Aorta (tissue), 5 donors: Measurements from ENCODE around the gene FER1L5. TPM values are rescaled to one million over a fixed set of nuclear protein-coding genes. Genes with fewer than 3 reads are reported as not detected.

ENCODE experiments used
- ATAC-seq: fragments of 200-7000 bp; cut with Tn5 transposase; one replicate; pipeline ENCODE4 v1.9.1; 2022; ENCODE audit warnings: moderate library complexity; ENCODE audit not compliant: low FRiP score
- DNase-seq, 2 donors: peaks; one replicate each; pipeline ENCODE4 v3.0.0-alpha.2; 2020
- H3K27ac ChIP-seq, 2 donors: one replicate each; pipeline ENCODE4 v1.5.1; 2013; ENCODE audit warnings: low read length in 2 of 2, mild to moderate bottlenecking in 2 of 2, moderate library complexity in 2 of 2, control low read depth in 1 of 2, inconsistent platforms in 1 of 2, low read depth in 1 of 2
- H3K27me3 ChIP-seq, 2 donors: one replicate each; pipeline ENCODE4 v1.6.1; 2013; ENCODE audit warnings: control low read depth in 1 of 2, low read length in 1 of 2, mild to moderate bottlenecking in 1 of 2, moderate library complexity in 1 of 2; ENCODE audit not compliant: insufficient read depth in 2 of 2, control insufficient read depth in 1 of 2
- H3K36me3 ChIP-seq, 2 donors: one replicate each; pipeline ENCODE4 v1.6.1; 2013; ENCODE audit warnings: control low read depth in 1 of 2, low read length in 1 of 2, mild to moderate bottlenecking in 1 of 2; ENCODE audit not compliant: insufficient read depth in 2 of 2, control insufficient read depth in 1 of 2
- H3K4me1 ChIP-seq, 2 donors: one replicate each; pipeline ENCODE4 v1.6.1; 2013; ENCODE audit warnings: low read length in 2 of 2, control low read depth in 1 of 2, mild to moderate bottlenecking in 1 of 2, moderate library complexity in 1 of 2; ENCODE audit not compliant: insufficient read depth in 2 of 2, control insufficient read depth in 1 of 2
- H3K4me3 ChIP-seq, 2 donors: one replicate each; pipeline ENCODE4 v1.5.1; 2013; ENCODE audit warnings: low read length in 2 of 2, control low read depth in 1 of 2, mild to moderate bottlenecking in 1 of 2
- H3K9me3 ChIP-seq: one replicate; pipeline ENCODE4 v1.6.1; 2013; ENCODE audit warnings: mild to moderate bottlenecking, low read length; ENCODE audit not compliant: control insufficient read depth
- intact Hi-C, 2 donors: fragments of 100-400 bp; cut with DNase I; formaldehyde crosslinking; loops; one replicate each; pipeline versions ENCODE4 v1.14.2 to v1.15.0; 2022
- polyA plus RNA-seq, 2 donors: library from polyadenylated mRNA; stranded (reverse); fragments of 200-250 nt; gene quantifications; one replicate each; pipeline ENCODE4 v1.2.3, GENCODE V29; 2013
- total RNA-seq, 2 donors: library from RNA; stranded (reverse); fragmentation: NEBNext Ultra II Directional; extraction: Animal tissue kit (Norgen Biotek cat#: 25700); gene quantifications; one replicate each; pipeline ENCODE4 v1.2.1, GENCODE V29; 2021
- donor health status: healthy with polysubstance abuse.
- donor health status: Bipolar disorder and iron deficiency.
- donor health status: DM: no; HTN: no; CAD: no.
- donor health status: DM: no; HTN: no; CAD: no.
- donor health status: DM: yes; HTN: yes; CAD: no.

Gene FER1L5
- total and polyA plus RNA-seq, 4 donors = 0.05 to 0.42 (median 0.10) TPM; not detected in 1

- intact Hi-C loops = no loop called here
- Histone ChIP-seq H3K9me3 (no peaks in the 10 kb centered on the region), H3K4me3 (no peak overlapping the region), H3K36me3 (no peaks in the 10 kb centered on the region), H3K27me3 (no peaks in the 10 kb centered on the region), H3K4me1 (no peaks in the 10 kb centered on the region), H3K27ac (no peak overlapping the region)
- DNase-seq (no peak), ATAC-seq (no peak)
These were observed 111.8 kb downstream of the FER1L5 start for GRCh38 chr2:96754317-96754716.

Other genes starting within 250 kb of the FER1L5 start
- gene NEURL3, start 137.4 kb upstream of the FER1L5 start, total RNA-seq = under 1 TPM in 1 of 2 donors, not detected in 1; 0.33 TPM
- under 1 TPM in 1 of 2 donors, not detected in 1; 0.75 TPM for gene NEURL3, start 137.4 kb upstream of the FER1L5 start, polyA plus RNA-seq
- gene ARID5A, start 106.0 kb upstream of the FER1L5 start, total RNA-seq = 100 to 1,000 TPM; 107 to 257 TPM
- gene ARID5A, start 106.0 kb upstream of the FER1L5 start, polyA plus RNA-seq = 100 to 1,000 TPM in 1 of 2 donors, 10 to 100 TPM in 1; 51.5 to 264 TPM
- gene KANSL3, start 4.5 kb upstream of the FER1L5 start, total RNA-seq = 10 to 100 TPM; 49.9 to 63.0 TPM
- 10 to 100 TPM; 15.4 to 31.6 TPM for gene KANSL3, start 4.5 kb upstream of the FER1L5 start, polyA plus RNA-seq
- 10 to 100 TPM; 11.3 to 15.7 TPM for gene LMAN2L, start 97.3 kb downstream of the FER1L5 start, total RNA-seq
- 10 to 100 TPM in 1 of 2 donors, 1 to 10 TPM in 1; 5.1 to 12.9 TPM for gene LMAN2L, start 97.3 kb downstream of the FER1L5 start, polyA plus RNA-seq
- 1 to 10 TPM; 7.8 to 8.1 TPM for gene CNNM4, start 118.1 kb downstream of the FER1L5 start, total RNA-seq
- gene CNNM4, start 118.1 kb downstream of the FER1L5 start, polyA plus RNA-seq = 1 to 10 TPM; 2.3 to 4.2 TPM
- gene CNNM3, start 173.5 kb downstream of the FER1L5 start, total RNA-seq = 10 to 100 TPM; 11.1 to 16.8 TPM
- gene CNNM3, start 173.5 kb downstream of the FER1L5 start, polyA plus RNA-seq = 10 to 100 TPM in 1 of 2 donors, 1 to 10 TPM in 1; 2.9 to 10.2 TPM
- gene ANKRD23, start 201.3 kb downstream of the FER1L5 start, total RNA-seq = 1 to 10 TPM; 4.6 to 5.4 TPM
- gene ANKRD23, start 201.3 kb downstream of the FER1L5 start, polyA plus RNA-seq = 1 to 10 TPM in 1 of 2 donors, not detected in 1; 5.3 TPM
- 10 to 100 TPM in 1 of 2 donors, 1 to 10 TPM in 1; 10.0 to 12.7 TPM for gene ANKRD39, start 215.3 kb downstream of the FER1L5 start, total RNA-seq
- 10 to 100 TPM; 14.0 to 20.5 TPM for gene ANKRD39, start 215.3 kb downstream of the FER1L5 start, polyA plus RNA-seq
- gene SEMA4C, start 227.3 kb downstream of the FER1L5 start, total RNA-seq = 10 to 100 TPM; 49.6 to 55.6 TPM
- gene SEMA4C, start 227.3 kb downstream of the FER1L5 start, polyA plus RNA-seq = 10 to 100 TPM in 1 of 2 donors, 1 to 10 TPM in 1; 6.1 to 38.8 TPM